ENCODE results near the gene KCNK4. TPM values are rescaled to one million over a fixed set of nuclear protein-coding genes. Genes with fewer than 3 reads are reported as not detected.

The KCNK4 gene
- total RNA-seq, 1 donor from 2014 or later, result 0.44 TPM

GRCh38 chr11:64296830-64297698, 6.0 kb downstream of the KCNK4 start:
- POLR2A ChIA-PET, result no interaction called here
- Mint-ChIP-seq H3K27me3 (peaks cover 58% of the 10 kb centered on the region), H3K9me3 (no peaks in the 10 kb centered on the region), H3K27ac (no peak overlapping the region), H3K4me1 (peaks cover 25% of the 10 kb centered on the region), H3K36me3 (ENCODE audit: low read depth) (no peaks in the 10 kb centered on the region), H3K4me3 (no peak overlapping the region)
- intact Hi-C loops (cut with micrococcal nuclease), result no loop called here
- no peak for TF ChIP-seq CTCF (IDR thresholded peaks at IDR 0.05)
- ATAC-seq (ENCODE audit: low read depth) (no peak), DNase-seq (no peak)
- CTCF ChIA-PET, result no interaction called here

GRCh38 chr11:64297699-64298358, 6.7 kb downstream of the KCNK4 start:
- intact Hi-C loops (cut with micrococcal nuclease), result no loop called here
- POLR2A ChIA-PET, result no interaction called here
- Mint-ChIP-seq H3K4me3 (no peak overlapping the region), H3K36me3 (ENCODE audit: low read depth) (no peaks in the 10 kb centered on the region), H3K9me3 (no peaks in the 10 kb centered on the region), H3K27ac (no peak overlapping the region), H3K4me1 (peaks cover 22% of the 10 kb centered on the region), H3K27me3 (peaks cover 56% of the 10 kb centered on the region)
- DNase-seq (no peak), ATAC-seq (ENCODE audit: low read depth) (no peak)
- no peak for TF ChIP-seq CTCF (IDR thresholded peaks at IDR 0.05)
- CTCF ChIA-PET, result no interaction called here

DNA sequence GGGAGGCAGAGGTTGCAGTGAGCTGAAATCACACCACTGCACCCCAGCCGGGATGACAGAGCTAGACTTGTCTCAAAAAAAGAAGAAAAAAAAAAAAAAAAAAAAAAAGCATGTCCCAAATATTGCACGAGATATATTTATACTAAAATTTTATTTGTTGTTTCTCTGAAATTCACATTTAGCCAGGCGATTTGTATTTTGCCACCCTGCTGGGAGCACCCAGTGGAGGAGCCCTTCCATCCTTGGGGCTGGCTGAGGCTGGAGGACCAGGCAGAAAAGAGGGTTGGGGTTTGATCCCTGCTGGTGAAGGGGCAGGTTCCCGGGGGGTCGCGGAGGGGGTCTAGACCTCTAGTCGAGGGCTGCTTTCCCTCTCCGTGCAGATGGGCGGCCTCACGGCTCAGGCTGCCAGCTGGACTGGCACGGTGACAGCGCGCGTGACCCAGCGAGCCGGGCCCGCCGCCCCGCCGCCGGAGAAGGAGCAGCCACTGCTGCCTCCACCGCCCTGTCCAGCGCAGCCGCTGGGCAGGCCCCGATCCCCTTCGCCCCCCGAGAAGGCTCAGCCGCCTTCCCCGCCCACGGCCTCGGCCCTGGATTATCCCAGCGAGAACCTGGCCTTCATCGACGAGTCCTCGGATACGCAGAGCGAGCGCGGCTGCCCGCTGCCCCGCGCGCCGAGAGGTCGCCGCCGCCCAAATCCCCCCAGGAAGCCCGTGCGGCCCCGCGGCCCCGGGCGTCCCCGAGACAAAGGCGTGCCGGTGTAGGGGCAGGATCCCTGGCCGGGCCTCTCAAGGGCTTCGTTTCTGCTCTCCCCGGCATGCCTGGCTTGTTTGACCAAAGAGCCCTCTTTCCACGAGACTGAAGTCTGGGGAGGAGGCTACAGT, 8.1 kb downstream of the KCNK4 start:
- H3K4me3 Mint-ChIP-seq, result peak overlapping the region; percentile 53
- H3K36me3 Mint-ChIP-seq (ENCODE audit: low read depth), result no peaks in the 10 kb centered on the region
- H3K27me3 Mint-ChIP-seq, result peaks cover 46% of the 10 kb centered on the region
- DNase-seq (peak; percentile 31), ATAC-seq (ENCODE audit: low read depth) (no peak)
- CTCF ChIA-PET, result no interaction called here
- no peak for TF ChIP-seq CTCF (IDR thresholded peaks at IDR 0.05)
- no peaks in the 10 kb centered on the region for H3K9me3 Mint-ChIP-seq
- H3K4me1 Mint-ChIP-seq, result peaks cover 26% of the 10 kb centered on the region
- POLR2A ChIA-PET, result interaction anchor here (0.6 to 0.7 kb wide), 5 partner anchors 73 to 1277 kb away, joined by 3 to 13 read pairs (median 4); partner anchors contain the start of gene FERMT3
- H3K27ac Mint-ChIP-seq, result no peak overlapping the region
- intact Hi-C loops (cut with micrococcal nuclease), result no loop called here

GRCh38 chr11:64299847-64300648, 8.9 kb downstream of the KCNK4 start, which contains the start of gene CATSPERZ:
Gene CATSPERZ (plus strand): TSS chr11:64300358. CDS start chr11:64300411, 53 bp downstream.
- Mint-ChIP-seq H3K27ac (peak within 1 kb of the TSS; percentile 66), H3K36me3 (ENCODE audit: low read depth) (no peaks in the 10 kb centered on the region), H3K4me1 (peaks cover 28% of the 10 kb centered on the region), H3K27me3 (peaks cover 41% of the 10 kb centered on the region), H3K4me3 (peak within 1 kb of the TSS; percentile 76), H3K9me3 (no peaks in the 10 kb centered on the region)
- DNase-seq (no peak), ATAC-seq (ENCODE audit: low read depth) (no peak)
- CTCF ChIA-PET, result interaction anchor here (0.7 to 5.7 kb wide), 12 partner anchors 8 to 149 kb away, joined by 3 to 147 read pairs (median 5); partner anchors contain the start of genes BAD, FERMT3, FKBP2 and GPR137
- intact Hi-C loops (cut with micrococcal nuclease), result loop anchor here (5.0 kb wide), 1 partner anchor 533 kb away; the partner anchor contains the start of gene ZFTA
- POLR2A ChIA-PET, result interaction anchor here (0.6 to 2.1 kb wide), 8 partner anchors 16 to 1662 kb away, joined by 3 to 12 read pairs (median 6); partner anchors contain the start of genes FERMT3 and STIP1
- no peak for TF ChIP-seq CTCF (IDR thresholded peaks at IDR 0.05)
